Smooth muscle cell (in vitro differentiated cells): ENCODE data around the gene ASCC2. TPM values are rescaled to one million over a fixed set of nuclear protein-coding genes. Genes with fewer than 3 reads are reported as not detected.

Source experiments
- DNase-seq: peaks from one replicate; lab custom pipeline; 2025; ENCODE audit not compliant: unreplicated experiment; lab: John Stamatoyannopoulos, UW
- H2AFZ ChIP-seq: fragments of 200-600 bp; sonication (generic); 2 replicates; pipeline ENCODE4 v1.6.0; 2016; ENCODE audit warnings: antibody characterized with exemption, low read depth, mild to moderate bottlenecking
- H3F3A ChIP-seq: fragments of 200-600 bp; sonication (generic); 2 replicates; pipeline ENCODE4 v1.6.0; 2017; ENCODE audit warnings: antibody characterized with exemption, low read depth
- H3K27ac ChIP-seq: fragments of 200-600 bp; sonication (generic); 2 replicates; pipeline ENCODE4 v1.5.1; 2016; ENCODE audit warnings: low read depth, mild to moderate bottlenecking
- H3K27me3 ChIP-seq: fragments of 200-600 bp; sonication (generic); 2 replicates; pipeline ENCODE4 v1.6.1; 2016; ENCODE audit warnings: low read depth, mild to moderate bottlenecking
- H3K36me3 ChIP-seq: fragments of 200-600 bp; sonication (generic); 2 replicates; pipeline ENCODE4 v1.5.1; 2016; ENCODE audit warnings: low read depth
- H3K4me1 ChIP-seq: fragments of 200-600 bp; sonication (generic); 2 replicates; pipeline ENCODE4 v1.5.1; 2016; ENCODE audit warnings: low read depth
- H3K4me2 ChIP-seq: fragments of 200-600 bp; sonication (generic); 2 replicates; pipeline ENCODE4 v1.6.0; 2016; ENCODE audit warnings: mild to moderate bottlenecking
- H3K4me3 ChIP-seq: fragments of 200-600 bp; sonication (generic); 2 replicates; pipeline ENCODE4 v1.5.1; 2016; ENCODE audit warnings: mild to moderate bottlenecking
- H3K79me2 ChIP-seq: fragments of 200-600 bp; sonication (generic); 2 replicates; pipeline ENCODE4 v1.6.0; 2016; ENCODE audit warnings: low read depth, mild to moderate bottlenecking
- H3K9ac ChIP-seq: fragments of 200-600 bp; sonication (generic); 2 replicates; pipeline ENCODE4 v1.6.0; 2016; ENCODE audit warnings: low read depth
- H3K9me3 ChIP-seq: fragments of 200-600 bp; sonication (generic); replicated peaks from 2 replicates; pipeline ENCODE4 v1.5.1; 2016; ENCODE audit warnings: low read depth
- H4K20me1 ChIP-seq: fragments of 200-600 bp; sonication (generic); 2 replicates; pipeline ENCODE4 v1.6.0; 2016; ENCODE audit warnings: low read depth
- WGBS: methylation state at CpG from one replicate; pipeline ENCODE4 v1.1.7; 2016; ENCODE audit warnings: low lambda C conversion rate; 5-methylcytosine and 5-hydroxymethylcytosine counted together
- polyA plus RNA-seq: library from polyadenylated mRNA; unstranded; fragments of >200 nt; fragmentation: Nextera tagmentation; extraction: Ambion mirVana; gene quantifications from 2 replicates; pipeline ENCODE4 v1.2.1, GENCODE V29; 2016
- total RNA-seq: library from RNA; depleted of rRNA; stranded (reverse); fragments of >200 nt; gene quantifications from 2 replicates; pipeline ENCODE4 v1.2.3, GENCODE V29; 2014
- TF ChIP-seq, protein P1 (sequence below): fragments of 200-600 bp; sonication (generic); IDR thresholded peaks from 2 replicates; pipeline ENCODE4 v1.5.1; 2017; ENCODE audit warnings: borderline replicate concordance, mild to moderate bottlenecking, antibody characterized with exemption; ENCODE audit not compliant: insufficient read depth, poor library complexity, severe bottlenecking

ASCC2 gene
- total and polyA plus RNA-seq, 2 experiments from 2014 or later, result 32.1 to 58.9 TPM

- H3K9ac ChIP-seq, result no peak overlapping the region
- 85% methylated on average over 15 of the region's 15 CpGs for WGBS
- no peak overlapping the region for H3K4me2 ChIP-seq
- H3K27me3 ChIP-seq, result no peaks in the 10 kb centered on the region
- no peak for DNase-seq
- peaks cover 10% of the 10 kb centered on the region for H4K20me1 ChIP-seq
- H3K4me3 ChIP-seq, result no peak overlapping the region
- no peaks in the 10 kb centered on the region for H3K4me1 ChIP-seq
- no peaks in the 10 kb centered on the region for H3K36me3 ChIP-seq
- no peaks in the 10 kb centered on the region for H3F3A ChIP-seq
- H2AFZ ChIP-seq, result no peak overlapping the region
- TF ChIP-seq, protein P1, sequence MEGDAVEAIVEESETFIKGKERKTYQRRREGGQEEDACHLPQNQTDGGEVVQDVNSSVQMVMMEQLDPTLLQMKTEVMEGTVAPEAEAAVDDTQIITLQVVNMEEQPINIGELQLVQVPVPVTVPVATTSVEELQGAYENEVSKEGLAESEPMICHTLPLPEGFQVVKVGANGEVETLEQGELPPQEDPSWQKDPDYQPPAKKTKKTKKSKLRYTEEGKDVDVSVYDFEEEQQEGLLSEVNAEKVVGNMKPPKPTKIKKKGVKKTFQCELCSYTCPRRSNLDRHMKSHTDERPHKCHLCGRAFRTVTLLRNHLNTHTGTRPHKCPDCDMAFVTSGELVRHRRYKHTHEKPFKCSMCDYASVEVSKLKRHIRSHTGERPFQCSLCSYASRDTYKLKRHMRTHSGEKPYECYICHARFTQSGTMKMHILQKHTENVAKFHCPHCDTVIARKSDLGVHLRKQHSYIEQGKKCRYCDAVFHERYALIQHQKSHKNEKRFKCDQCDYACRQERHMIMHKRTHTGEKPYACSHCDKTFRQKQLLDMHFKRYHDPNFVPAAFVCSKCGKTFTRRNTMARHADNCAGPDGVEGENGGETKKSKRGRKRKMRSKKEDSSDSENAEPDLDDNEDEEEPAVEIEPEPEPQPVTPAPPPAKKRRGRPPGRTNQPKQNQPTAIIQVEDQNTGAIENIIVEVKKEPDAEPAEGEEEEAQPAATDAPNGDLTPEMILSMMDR, result no peak
- H3K9me3 ChIP-seq, result no peaks in the 10 kb centered on the region
- peaks cover 10% of the 10 kb centered on the region for H3K79me2 ChIP-seq
- H3K27ac ChIP-seq, result no peak overlapping the region
Observed at GRCh38 chr22:29762263-29762662, 75.8 kb downstream of the ASCC2 start.

DNA sequence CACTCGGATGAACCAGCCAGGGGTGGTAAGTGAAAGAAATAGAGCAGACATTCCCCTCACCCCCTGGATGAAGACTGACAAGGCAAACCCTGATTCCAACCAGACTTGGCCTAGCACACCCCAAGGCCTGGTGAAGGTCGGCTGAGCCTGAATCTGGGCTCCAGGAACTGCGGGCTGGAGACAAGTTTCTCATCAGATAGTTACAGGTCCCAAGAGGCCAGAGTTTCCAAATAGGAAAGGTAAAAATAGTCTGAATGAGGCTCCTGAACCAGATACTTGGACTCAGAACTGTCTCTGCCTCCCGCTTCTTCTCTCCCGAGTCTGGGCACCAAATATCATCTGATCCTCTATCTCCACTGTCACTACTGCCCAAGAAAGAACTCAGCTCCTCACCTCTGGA is 79.1 kb downstream of the ASCC2 start:
- no peak overlapping the region for H2AFZ ChIP-seq
- DNase-seq, result no peak
- H3K79me2 ChIP-seq, result no peaks in the 10 kb centered on the region
- H3K9ac ChIP-seq, result no peak overlapping the region
- TF ChIP-seq, protein P1, result no peak
- peaks cover 16% of the 10 kb centered on the region for H4K20me1 ChIP-seq
- no peak overlapping the region for H3K27ac ChIP-seq
- H3K4me1 ChIP-seq, result no peaks in the 10 kb centered on the region
- H3K27me3 ChIP-seq, result no peaks in the 10 kb centered on the region
- H3K4me2 ChIP-seq, result no peak overlapping the region
- H3K4me3 ChIP-seq, result no peak overlapping the region
- H3K36me3 ChIP-seq, result no peaks in the 10 kb centered on the region
- no peaks in the 10 kb centered on the region for H3F3A ChIP-seq
- 88% methylated on average over 5 of the region's 5 CpGs for WGBS
- H3K9me3 ChIP-seq, result no peaks in the 10 kb centered on the region

GRCh38 chr22:29758068-29758622 is 79.9 kb downstream of the ASCC2 start:
- Histone ChIP-seq H3K36me3 (no peaks in the 10 kb centered on the region), H3K27me3 (no peaks in the 10 kb centered on the region), H3K9ac (no peak overlapping the region), H3K79me2 (no peaks in the 10 kb centered on the region), H4K20me1 (peaks cover 16% of the 10 kb centered on the region), H3F3A (no peaks in the 10 kb centered on the region), H3K4me3 (no peak overlapping the region), H3K9me3 (no peaks in the 10 kb centered on the region), H3K4me1 (no peaks in the 10 kb centered on the region), H3K27ac (no peak overlapping the region), H2AFZ (no peak overlapping the region), H3K4me2 (no peak overlapping the region)
- TF ChIP-seq, protein P1, result no peak
- DNase-seq, result no peak
- WGBS, result 79% methylated on average over 7 of the region's 7 CpGs

DNA sequence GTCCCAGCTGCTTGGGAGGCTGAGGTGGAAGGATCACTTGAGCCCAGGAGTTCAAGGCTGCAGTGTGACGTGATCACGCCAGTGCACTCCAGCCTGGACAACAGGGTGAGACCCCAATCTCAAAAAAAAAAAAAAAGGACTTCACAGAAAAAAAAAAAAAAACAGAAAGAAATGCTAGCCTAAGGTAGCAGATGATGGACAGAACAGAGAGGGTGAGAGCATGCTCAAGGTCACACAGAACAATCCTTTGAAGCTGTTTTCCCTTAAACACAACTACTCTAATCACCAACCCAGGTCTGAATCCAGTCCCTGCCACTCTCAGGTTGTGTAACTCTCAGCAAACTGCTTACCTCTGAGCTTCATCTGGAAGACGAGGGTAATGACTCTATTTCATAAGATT is 81.0 kb downstream of the ASCC2 start:
- Histone ChIP-seq H3K27ac (no peak overlapping the region), H4K20me1 (peaks cover 16% of the 10 kb centered on the region), H3K79me2 (no peaks in the 10 kb centered on the region), H3K4me1 (no peaks in the 10 kb centered on the region), H3F3A (no peaks in the 10 kb centered on the region), H3K4me2 (no peak overlapping the region), H3K9me3 (no peaks in the 10 kb centered on the region), H3K27me3 (no peaks in the 10 kb centered on the region), H3K36me3 (no peaks in the 10 kb centered on the region), H3K9ac (no peak overlapping the region), H2AFZ (no peak overlapping the region), H3K4me3 (no peak overlapping the region)
- TF ChIP-seq, protein P1, result no peak
- WGBS, result 96% methylated on average over 3 of the region's 3 CpGs
- no peak for DNase-seq
